Peyer's patch (tissue), 4 donors: Measurements from ENCODE around the gene NTN3.

Source experiments
- CTCF ChIP-seq, 6 experiments: fragments of 450-650 bp in 4 of 6; fragments of 200-600 bp in 2 of 6; sonication (generic) in 1 of 6; IDR thresholded peaks; one replicate each; pipeline ENCODE4 v1.5.1; 2017 to 2019; ENCODE audit warnings: antibody characterized with exemption in 6 of 6, mild to moderate bottlenecking in 3 of 6, moderate library complexity in 1 of 6
- POLR2A ChIP-seq, 2 donors: fragments of 450-650 bp; IDR thresholded peaks; one replicate each; pipeline ENCODE4 v1.5.1; 2017; ENCODE audit warnings: antibody characterized with exemption in 2 of 2, mild to moderate bottlenecking in 2 of 2, moderate library complexity in 2 of 2

- TF ChIP-seq CTCF (IDR thresholded peaks at IDR 0.05) (no peak), POLR2A (IDR thresholded peaks at IDR 0.05) (no peak)
Measured at GRCh38 chr16:2471653-2472487, 773 bp downstream of the NTN3 start.
